HL-60/S4 treated with phorbol 12-myristate 13-acetate at 8.2 ng/mL for 4 days and 3 days (cell line): ENCODE data around the gene ETNK1.
"Not testable (repeated sequence)": the region's sequence is repeated elsewhere in the genome, so short reads cannot be mapped to it uniquely, and the experiment has no call there.

Experiments
- in situ Hi-C: fragments of 300-500 bp; cut with MboI; formaldehyde crosslinking; loops from 2 replicates; pipeline ENCODE4 v1.15.0; 2022; ENCODE audit warnings: low sequenced_read_pairs

Gene ETNK1, protein sequence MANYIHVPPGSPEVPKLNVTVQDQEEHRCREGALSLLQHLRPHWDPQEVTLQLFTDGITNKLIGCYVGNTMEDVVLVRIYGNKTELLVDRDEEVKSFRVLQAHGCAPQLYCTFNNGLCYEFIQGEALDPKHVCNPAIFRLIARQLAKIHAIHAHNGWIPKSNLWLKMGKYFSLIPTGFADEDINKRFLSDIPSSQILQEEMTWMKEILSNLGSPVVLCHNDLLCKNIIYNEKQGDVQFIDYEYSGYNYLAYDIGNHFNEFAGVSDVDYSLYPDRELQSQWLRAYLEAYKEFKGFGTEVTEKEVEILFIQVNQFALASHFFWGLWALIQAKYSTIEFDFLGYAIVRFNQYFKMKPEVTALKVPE

DNA sequence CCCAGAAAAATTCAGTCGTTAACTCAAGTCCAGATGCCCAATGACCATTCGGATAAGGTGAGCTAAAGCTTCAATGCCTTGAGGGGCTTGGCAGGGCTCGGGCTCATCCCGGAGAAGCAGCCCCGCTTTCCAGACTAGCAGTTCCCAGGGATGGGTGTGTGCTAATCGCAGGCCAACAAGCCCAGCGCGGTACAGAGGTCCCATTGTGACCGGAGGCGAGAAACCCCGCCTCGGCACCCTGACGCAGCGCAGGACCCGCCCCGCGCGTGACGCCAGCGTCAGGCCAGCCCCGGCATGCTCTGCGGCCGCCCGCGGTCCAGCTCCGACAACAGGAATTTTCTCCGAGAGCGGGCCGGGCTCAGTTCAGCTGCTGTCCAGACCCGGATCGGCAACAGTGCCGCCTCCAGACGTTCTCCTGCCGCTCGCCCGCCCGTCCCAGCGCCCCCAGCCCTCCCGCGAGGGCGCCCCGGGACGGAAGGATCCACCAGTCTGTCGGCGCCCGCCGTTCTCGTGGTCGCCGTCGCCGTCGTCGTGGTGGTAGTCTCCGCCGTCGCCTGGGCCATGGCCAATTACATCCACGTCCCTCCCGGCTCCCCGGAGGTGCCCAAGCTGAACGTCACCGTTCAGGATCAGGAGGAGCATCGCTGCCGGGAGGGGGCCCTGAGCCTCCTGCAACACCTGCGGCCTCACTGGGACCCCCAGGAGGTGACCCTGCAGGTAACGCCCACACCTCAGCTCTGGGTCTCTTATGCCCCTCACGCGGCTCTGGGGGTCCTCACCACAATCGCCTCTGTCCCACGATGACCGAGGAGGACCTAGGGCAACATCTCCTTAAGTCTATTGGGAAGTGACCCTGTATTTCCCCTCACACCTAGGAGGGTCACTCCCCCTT, at the start of gene ETNK1:
Gene ETNK1 (plus strand): TSS at position 302 of the 892 bp plus-strand sequence. CDS start 260 bp downstream, at position 562.
- in situ Hi-C loops, result loop anchor here (10.0 kb wide), 1 partner anchor 80 kb away; the partner anchor contains the start of gene C2CD5

DNA sequence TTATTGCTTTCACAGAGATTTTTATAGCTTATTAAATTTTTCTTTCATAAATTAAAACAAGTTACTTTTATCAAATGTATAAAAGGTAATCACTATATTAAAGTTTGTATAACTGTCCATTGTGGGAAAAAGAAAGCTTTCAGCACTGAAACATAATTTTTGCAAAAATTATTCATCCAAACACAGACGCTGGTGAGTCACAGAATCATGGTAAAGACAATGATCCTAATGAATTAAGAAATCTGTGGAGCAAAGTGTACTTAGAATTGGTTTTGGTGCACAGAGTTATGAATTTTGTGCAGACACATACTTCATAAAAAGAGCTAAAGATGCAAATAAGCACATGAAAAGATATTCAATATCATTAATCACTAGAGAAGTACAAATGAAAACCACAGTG, 48.9 kb upstream of the ETNK1 start:
- in situ Hi-C loops, result no loop called here

DNA sequence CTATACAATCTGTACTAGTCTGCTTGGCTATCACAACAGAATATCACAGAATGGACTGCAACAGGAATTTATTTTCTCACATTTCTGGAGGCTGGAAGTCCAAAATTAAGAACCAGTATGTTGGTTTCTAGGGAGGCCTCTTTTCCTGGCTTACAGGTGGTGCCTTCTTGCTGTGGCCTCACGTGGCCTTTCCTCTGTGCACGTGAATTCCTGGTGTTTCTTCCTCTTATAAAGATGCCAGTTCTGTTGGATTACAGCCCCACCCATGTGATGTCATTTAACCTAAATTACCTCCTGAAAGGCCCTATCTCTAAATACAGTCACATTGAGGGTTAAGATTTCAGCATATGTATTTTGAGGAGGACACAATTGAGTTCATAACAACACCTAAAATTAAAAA, 48.5 kb upstream of the ETNK1 start:
- in situ Hi-C loops, result no loop called here

DNA sequence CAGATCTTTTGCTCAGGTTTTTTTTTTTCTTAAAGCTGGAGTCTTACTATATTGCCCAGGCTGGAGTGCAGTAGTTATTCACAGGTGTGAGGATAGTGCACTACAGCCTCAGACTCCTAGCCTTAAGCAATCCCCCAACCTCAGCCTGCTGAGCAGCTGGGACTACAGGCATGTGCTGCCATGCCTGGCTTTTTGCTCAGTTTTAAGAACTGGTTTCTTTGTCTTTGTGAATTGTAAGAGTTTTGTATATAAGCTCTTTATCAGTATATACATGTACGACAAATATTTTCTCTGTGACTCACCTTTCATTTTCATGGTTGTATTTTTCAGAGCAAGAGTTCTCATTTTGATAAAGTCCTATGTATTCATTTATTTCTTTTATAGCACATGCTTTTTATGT, 47.3 kb upstream of the ETNK1 start:
- in situ Hi-C loops, result no loop called here

DNA sequence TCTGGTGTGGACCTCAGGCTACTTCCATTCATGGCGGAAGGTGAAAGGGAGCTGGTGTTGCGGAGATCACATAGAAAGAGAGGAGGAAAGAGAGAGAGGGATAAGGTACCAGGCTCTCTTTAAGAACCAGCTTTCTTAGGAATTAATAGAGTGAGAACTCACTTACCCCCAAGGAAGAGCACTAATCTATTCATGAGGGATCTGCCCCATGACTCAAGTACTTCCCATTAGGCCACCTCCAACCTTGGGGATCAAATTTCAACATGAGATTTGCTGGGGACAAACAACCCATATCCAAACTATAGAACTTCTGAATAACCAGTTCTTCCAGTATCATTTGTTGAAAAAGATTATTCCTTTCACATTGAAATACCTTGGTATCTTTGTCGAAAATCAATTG, 46.6 kb upstream of the ETNK1 start:
- in situ Hi-C loops, result no loop called here

DNA sequence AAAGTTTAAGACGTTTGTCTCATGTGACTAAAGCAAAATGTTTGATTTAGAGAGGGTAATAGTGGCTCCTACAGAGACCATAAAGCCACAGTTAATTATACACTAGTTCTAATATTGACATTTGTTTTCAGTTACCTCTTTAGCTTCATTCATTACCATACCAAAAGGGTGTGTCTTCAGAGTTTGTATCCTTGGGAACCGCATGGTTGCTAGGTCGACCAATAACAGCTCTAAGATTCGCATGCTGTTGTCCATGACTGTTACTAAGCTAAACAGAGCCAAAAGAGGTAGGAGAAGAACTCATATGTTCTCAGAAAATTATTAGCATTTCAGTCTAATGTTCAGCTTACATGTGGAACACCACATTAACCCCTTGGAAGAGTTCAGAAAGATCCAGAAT, 36.2 kb upstream of the ETNK1 start:
- in situ Hi-C loops, result no loop called here

DNA sequence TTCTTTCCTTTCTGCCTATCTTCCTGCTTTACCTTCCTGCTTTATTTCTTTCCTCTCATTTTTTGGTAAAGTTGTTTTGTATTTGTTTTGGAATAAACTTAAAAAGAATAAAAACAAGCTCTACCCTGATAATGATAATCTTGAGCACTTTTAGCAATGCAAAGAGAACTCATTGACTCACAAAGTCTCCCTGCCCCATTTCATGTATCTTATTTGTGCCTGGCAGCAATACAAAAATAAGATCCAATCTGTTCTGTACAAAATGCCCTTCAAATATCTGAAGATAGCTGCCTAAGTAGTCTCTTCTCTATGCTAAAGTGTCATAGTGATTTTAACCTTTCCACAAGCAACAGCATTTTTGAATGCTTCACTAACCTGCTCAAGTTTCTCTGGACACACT, 31.1 kb upstream of the ETNK1 start:
- in situ Hi-C loops, result no loop called here

DNA sequence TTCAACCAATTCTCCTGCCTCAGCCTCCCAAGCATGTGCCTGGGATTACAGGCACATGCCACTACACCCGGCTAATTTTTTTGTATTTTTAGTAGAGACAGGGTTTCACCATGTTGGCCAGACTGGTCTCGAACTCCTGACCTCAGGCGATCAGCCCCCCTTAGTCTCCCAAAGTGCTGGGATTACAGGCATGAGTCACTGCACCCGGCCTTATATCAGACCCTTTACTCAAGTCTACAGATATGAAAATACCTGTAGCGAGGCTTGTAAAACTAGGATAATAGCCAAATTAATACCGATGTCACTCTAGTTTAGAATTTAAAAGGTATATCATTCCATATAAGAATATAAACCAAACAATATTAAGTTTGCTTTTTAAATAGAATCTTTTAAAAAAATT, 27.4 kb upstream of the ETNK1 start:
- in situ Hi-C loops, result not testable (repeated sequence)

DNA sequence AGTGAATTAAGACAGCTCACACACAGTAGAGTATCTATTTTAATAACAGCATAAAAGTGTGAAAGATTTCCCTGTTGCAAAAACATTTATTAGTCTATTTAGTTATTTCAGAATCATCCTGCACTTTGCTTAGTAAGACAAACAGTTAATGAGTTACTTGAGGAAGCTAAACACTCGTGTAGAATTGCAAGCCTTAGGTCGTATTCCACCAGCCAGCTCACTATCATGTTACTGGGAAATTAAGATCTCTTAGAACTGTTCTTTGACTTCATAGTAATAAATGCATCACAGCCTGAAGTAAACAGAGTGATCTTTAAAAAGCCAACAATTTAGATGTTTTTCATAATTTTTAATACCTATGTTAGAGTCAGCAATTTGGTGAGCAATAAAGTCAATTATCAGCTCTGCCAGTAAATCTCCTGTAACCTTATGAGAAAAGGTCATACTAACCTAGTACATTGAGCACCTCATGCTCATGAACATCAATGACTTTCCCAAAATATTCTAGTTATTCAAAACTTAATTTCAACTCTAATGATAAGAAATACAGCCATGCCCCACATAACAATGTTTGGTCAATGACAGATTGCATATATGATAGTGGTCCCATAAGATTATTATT, 26.7 kb upstream of the ETNK1 start:
- in situ Hi-C loops, result no loop called here

DNA sequence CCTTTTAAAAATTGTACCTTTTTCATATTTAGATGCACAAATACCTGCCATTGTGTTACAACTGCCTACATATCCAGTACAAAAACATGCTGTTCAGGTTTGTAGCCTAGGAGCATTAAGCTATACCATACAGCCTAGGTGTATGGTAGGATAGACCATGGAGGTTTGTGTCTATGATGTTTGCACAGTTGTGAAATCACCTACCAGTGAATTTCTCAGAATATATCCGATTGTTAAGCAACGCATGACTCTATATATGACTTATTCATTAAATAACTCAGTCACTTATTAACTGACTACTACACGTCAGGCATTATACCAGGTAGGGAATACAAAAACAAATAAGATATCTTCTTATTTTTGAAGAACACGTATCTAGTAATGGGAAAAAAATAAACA, 26.2 kb upstream of the ETNK1 start:
- in situ Hi-C loops, result no loop called here

DNA sequence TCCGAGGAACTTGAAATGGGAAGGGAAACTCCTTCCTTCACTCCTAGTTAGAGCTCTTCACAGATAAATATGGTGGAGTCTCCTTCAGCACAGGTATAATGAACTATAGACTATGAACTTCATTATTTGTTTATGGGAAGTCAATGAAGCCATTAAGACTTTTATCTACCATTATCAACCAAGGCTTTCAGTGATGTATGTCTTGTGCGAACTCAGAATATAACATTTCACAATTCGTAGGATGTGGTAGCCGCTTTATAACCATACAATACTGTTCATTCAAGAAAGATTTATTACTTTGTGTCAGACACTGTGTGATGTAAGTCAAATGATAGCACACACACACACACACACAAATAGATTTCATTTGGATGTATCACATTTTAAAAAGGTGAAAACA, 24.8 kb upstream of the ETNK1 start:
- in situ Hi-C loops, result no loop called here

DNA sequence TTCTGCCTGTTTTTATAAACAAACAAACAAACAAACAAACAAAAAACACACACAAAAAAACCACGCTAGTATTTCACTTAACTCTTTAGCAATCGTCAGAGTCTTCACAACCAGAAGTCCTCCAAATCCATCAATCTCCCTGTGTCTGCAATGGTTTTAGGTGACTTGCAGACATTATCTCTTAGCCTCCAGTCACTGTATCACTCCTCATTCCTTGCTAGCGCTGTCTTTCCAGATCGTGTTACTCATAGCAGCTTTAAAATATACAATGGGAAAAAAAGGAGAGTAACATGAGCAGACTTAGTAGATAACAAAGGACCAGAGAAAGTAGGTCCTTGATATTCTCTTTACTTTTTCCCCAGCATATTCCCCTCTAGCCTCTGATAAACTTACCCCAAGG, 15.5 kb upstream of the ETNK1 start:
- in situ Hi-C loops, result no loop called here

DNA sequence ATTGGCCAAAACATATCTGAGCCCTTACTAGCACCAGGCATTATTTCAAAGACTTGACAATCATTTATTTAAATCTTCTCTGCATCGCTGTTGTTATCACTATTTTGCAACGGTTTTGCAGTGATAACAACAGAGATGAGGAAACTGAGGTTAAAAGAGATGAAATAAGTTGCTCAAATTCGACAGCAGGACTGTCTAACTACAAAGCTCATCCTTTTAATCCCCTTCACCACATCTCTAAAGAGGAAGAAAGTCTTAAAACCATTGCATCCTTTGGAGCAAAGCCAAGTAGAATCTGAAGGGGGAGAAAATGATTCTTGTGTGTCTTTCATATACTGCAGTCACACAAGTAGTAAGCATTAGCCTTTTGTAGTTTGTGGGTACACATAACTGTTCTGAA, 14.8 kb upstream of the ETNK1 start:
- in situ Hi-C loops, result no loop called here

DNA sequence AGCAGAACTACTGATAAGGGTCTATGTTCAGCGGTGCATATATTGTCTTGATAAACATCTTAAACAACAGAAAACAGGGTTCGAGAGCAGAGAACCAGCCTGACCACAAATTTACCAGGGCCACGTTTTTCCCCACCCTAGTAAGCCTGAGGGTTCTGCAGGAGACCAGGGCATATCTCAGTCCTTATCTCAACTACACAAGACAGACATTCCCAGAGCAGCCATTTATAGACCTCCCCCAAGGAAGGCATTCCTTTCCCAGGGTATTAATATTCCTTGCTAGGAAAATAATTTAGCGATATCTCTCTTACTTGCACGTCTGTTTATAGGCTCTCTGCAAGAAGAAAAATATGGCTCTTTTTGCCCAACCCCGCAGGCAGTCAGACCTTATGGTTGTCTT, 12.1 kb upstream of the ETNK1 start:
- in situ Hi-C loops, result not testable (repeated sequence)

DNA sequence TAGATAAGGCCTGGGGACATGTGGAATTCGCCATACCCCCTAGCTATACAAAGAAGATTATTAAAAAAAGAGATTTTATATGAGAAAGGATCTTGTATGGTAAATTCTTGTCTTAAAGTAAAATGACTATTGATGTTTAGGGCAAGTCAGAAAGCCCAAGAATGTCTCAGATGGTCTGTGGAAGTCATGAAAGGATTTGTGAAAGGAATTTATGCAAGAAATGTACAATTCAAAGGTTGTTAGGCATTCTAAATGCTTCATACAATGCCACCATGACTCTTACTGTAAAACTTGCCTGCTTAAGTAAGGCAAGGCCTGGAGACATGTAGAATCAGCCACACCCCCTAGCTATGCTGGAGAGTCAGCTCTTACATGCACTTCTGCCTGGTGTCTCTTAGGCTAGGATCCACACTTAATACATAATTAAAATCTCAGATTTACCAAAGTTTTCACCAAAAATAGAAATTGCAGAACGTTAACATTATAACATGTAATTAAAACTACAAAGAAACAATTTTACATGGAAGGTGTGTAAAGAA, 8.9 kb upstream of the ETNK1 start:
- in situ Hi-C loops, result no loop called here

DNA sequence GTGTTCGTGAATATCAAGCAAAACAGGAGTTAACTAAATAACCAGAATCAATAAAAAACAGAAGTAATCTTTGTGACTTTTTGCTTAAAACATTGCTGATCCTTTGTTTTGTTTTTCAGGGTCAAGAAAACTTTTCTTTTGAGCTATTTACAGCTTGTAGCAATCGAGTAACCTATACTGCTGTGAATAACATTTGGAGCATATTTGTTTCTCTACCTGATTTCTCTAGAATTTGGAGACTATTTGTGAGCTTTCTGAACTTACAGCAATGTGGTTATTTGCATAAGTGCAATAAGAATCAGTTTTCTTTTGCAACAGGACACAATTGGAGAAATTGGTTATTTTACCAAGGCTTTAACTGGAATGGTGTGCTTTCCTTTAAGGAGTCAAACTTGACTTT, 7.3 kb upstream of the ETNK1 start:
- in situ Hi-C loops, result no loop called here

DNA sequence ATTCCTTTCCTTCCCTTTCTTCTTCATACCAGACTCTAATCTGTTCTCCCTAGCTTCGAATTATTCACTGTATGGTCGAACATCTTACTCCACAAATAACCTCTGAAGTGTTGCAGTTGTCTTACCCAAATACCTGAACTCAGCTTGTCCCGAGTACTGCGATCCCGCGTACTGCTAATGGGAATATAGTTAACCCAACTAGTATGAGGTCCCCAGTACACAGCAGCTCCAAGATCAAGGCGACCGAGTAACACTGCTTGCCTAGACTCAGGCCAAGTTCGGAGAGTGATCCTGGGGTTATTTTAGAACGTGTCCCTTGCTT, 462 bp upstream of the ETNK1 start:
- in situ Hi-C loops, result loop anchor here (10.0 kb wide), 1 partner anchor 80 kb away; the partner anchor contains the start of gene C2CD5

DNA sequence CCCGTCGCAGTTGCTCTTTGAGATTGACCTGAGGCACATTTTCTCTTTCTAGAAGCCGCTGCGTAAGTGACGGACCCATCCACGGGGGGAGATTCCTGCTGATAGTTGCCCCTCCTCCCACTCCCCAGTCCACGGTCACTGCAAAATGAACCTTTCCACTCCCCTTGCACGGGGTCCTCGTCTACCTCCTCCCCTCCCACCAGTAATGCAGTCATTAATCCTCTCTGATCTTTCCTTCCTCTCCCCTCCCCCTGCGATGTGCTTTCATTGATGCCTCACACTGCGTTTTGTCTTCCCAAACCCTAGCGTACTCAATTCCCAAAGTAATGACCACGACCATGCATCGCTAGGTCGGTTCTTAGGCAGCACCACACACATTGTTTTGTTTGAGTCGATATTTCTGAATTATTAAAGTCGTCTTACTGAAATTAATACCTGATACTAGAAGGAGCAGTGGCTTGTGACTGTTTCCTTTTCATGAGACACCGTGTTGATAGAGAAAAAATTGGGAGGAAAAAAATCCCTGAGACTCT, 857 bp downstream of the ETNK1 start:
- in situ Hi-C loops, result loop anchor here (10.0 kb wide), 1 partner anchor 81 kb away; the partner anchor contains the start of gene C2CD5

DNA sequence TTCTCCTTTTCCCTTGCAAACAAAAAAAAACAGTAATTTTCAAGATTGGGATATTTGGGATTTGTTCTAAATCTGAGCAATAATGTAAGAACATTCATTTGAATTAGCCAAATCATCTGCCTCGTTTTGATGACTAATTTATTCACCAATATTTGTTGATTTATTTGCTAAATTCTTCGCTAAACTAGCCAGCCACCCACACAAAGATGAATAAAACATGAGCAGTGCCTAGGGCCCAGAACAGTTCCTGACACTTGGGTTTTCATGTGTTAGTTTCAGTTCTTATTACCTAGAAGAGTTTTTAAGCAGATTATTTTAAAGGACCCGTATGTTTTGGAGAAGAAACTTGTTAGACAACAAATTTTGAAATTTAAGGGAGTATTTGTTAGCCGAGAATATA, 1.4 kb downstream of the ETNK1 start:
- in situ Hi-C loops, result loop anchor here (10.0 kb wide), 1 partner anchor 82 kb away; the partner anchor contains the start of gene C2CD5

DNA sequence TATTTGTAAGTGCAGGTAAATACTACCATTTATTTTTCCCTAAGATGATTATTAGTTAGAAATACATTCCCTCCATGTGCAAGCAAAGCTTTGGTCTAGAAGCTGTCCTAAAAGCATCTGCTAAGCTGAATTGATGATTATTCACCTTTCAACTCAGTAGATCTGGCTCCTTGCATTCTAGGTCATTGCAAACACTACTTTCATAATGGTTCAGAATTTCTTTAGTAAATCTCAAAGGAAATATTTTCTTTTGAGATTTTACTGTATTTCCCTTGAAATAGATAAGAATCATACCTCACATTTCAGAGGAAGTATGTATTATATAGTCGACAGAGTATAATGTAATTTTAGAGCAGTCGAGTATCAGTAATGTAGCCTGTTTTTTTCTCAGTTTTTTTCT, 2.4 kb downstream of the ETNK1 start:
- in situ Hi-C loops, result loop anchor here (10.0 kb wide), 1 partner anchor 83 kb away; the partner anchor contains the start of gene C2CD5

DNA sequence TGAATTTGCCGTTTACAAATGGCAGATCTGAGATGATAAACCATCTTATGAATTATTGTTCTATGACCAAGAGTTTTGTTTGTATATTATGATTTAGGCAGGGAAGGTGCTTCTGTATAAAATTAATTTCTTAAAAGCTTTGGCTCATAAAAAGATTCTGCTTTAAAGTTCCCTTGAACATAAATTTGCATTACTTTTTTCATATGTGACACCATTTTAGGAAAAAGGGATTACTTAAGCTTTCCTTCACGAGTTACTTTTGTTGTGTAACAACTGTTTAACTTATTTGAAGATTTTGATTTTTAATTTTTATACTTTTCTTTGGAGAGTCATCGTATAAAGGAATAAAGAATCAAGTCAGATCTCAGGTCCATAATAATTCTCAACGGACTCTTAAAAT, 3.3 kb downstream of the ETNK1 start:
- in situ Hi-C loops, result loop anchor here (10.0 kb wide), 1 partner anchor 83 kb away; the partner anchor contains the start of gene C2CD5
